OCI-LY3 (cell line): ENCODE measurements around the gene ZNF775.
A peak's percentile ranks its signal among the peaks of the same experiment; 100 is the strongest.

Experiments used
- H2AFZ ChIP-seq: fragments of 200-600, 300-600 bp; shearing (Covaris generic); 2 replicates; pipeline ENCODE4 v1.6.0; 2014; ENCODE audit warnings: antibody characterized with exemption, low read depth, low read length
- H3K27ac ChIP-seq: fragments of 200-600, 300-600 bp; sonication (generic); 2 replicates; pipeline ENCODE4 v1.5.1; 2014; ENCODE audit warnings: mild to moderate bottlenecking, low read length, moderate library complexity, mixed read lengths
- H3K27me3 ChIP-seq: fragments of 200-600, 300-600 bp; sonication (generic); 2 replicates; pipeline ENCODE4 v1.6.1; 2014; ENCODE audit warnings: low read depth, low read length, mixed read lengths
- H3K36me3 ChIP-seq: fragments of 200-600, 300-600 bp; sonication (generic); replicated peaks from 2 replicates; pipeline ENCODE3; 2014; ENCODE audit warnings: low read depth, low read length, mixed read lengths
- H3K4me1 ChIP-seq: fragments of 300-600, 200-600 bp; sonication (generic); 2 replicates; pipeline ENCODE4 v1.6.1; 2014; ENCODE audit warnings: low read length, mixed read lengths
- H3K4me2 ChIP-seq: fragments of 200-600, 300-600 bp; sonication (generic); 2 replicates; pipeline ENCODE4 v1.6.1; 2014; ENCODE audit warnings: low read length, mixed read lengths
- H3K4me3 ChIP-seq: fragments of 300-600, 200-600 bp; sonication (generic); 2 replicates; pipeline ENCODE4 v1.5.1; 2014; ENCODE audit warnings: antibody characterized with exemption, mild to moderate bottlenecking, low read length, moderate library complexity
- H3K79me2 ChIP-seq: fragments of 300-600, 200-600 bp; shearing (Covaris generic); 2 replicates; pipeline ENCODE4 v1.6.1; 2014; ENCODE audit warnings: mild to moderate bottlenecking, low read length, mixed read lengths
- H3K9ac ChIP-seq: fragments of 300-600, 200-600 bp; shearing (Covaris generic); 2 replicates; pipeline ENCODE4 v1.6.0; 2014; ENCODE audit warnings: mild to moderate bottlenecking, low read length, moderate library complexity
- H3K9me3 ChIP-seq: fragments of 200-600, 300-600 bp; shearing (Covaris generic); 2 replicates; pipeline ENCODE4 v1.6.1; 2014; ENCODE audit warnings: low read length, mixed read lengths; ENCODE audit not compliant: insufficient read depth
- H4K20me1 ChIP-seq: fragments of 200-600, 300-600 bp; sonication (generic); 2 replicates; pipeline ENCODE4 v1.6.1; 2016; ENCODE audit warnings: low read length, mixed read lengths; ENCODE audit not compliant: insufficient read depth
- CTCF ChIP-seq: fragments of 200-600, 300-600 bp; sonication (generic); IDR thresholded peaks from 2 replicates; pipeline ENCODE4 v1.5.1; 2014; ENCODE audit warnings: antibody characterized with exemption, low read length, low read depth
- EZH2phosphoT487 ChIP-seq: fragments of 200-600 bp; shearing (Covaris generic); IDR thresholded peaks from 2 replicates; pipeline ENCODE4 v1.6.1; 2018; ENCODE audit warnings: antibody characterized with exemption, mixed run types, low read depth

The ZNF775 gene

DNA sequence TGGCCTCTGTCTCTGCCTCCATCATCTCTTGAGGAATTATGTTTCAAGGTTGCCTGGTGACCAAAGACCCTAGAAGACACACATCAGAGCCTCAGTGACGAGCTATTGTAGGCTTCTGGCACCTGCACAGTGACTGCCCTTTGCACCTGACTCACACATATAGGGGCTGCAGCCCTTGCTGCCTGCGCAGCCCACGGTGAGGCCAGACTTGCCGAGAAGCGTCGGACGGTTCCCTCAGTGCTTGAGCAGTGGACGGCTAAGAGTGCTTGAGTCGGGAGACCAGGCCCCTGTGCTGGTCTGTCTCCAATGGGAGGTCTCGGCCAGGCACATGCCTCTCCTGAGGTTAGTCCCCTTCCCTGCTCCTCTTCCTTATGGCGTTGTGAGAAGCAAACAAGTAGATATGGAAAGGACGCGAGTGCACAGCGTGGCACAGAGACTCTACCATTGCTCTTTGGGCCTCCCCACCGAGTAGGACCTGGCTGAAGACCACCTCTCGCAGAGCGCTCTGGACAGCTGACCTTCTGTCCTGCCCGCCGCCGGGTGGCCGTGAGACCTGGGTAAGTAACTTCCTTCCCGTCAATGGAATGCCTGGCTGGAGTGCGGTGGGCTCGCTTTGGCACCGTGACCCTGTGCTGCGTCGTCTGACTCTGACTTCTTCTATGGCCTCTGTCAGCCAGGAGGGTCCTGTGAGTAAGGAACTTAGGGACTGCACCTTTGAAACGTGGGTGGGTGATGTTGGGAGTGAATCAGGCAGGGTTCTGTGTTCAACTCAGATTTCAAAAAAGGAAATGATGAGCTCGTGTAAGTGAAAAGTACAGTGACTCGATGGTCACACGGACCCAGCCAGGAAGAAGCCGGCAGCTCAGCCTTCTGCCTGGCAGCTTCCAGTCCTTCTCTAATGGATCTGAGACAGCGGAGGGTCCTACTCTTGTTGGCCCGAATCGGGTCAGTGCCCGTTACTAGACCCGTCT, 33.7 kb downstream of the ZNF775 start:
- TF ChIP-seq CTCF (no peak), EZH2phosphoT487 (no peak)
- Histone ChIP-seq H3K79me2 (peaks cover 4% of the 10 kb centered on the region; the same call in 1 of the 2 replicates), H3K4me2 (no peak overlapping the region), H3K27me3 (no peaks in the 10 kb centered on the region), H3K9ac (no peak overlapping the region), H3K27ac (no peak overlapping the region), H2AFZ (no peak overlapping the region), H4K20me1 (no peaks in the 10 kb centered on the region), H3K4me1 (peaks cover 43% of the 10 kb centered on the region), H3K36me3 (peaks cover 34% of the 10 kb centered on the region), H3K4me3 (no peak overlapping the region), H3K9me3 (no peaks in the 10 kb centered on the region)

DNA sequence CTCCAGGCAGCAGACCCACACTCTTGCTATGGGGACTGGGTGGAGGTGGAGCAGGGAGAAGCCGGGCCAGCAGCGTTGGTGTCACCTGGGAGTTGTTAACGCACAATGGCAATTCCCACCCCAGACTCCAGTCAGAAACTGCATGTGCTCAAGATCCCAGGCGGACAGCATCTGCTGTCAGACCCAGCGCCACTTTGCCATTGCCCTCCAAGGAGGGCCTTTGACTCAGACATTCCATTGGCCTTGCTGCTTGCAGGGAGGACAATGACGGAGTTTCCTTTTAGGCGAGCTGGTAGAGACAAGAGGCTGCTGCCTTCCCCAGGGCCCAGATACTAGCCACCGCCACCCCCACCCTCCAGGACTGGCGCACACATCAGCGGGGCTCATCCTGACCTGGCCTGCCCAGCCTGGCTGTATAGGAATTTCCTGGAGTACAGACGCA, 34.5 kb downstream of the ZNF775 start:
- Histone ChIP-seq H3K4me2 (no peak overlapping the region), H4K20me1 (no peaks in the 10 kb centered on the region), H2AFZ (no peak overlapping the region), H3K79me2 (no peaks in the 10 kb centered on the region), H3K36me3 (peaks cover 30% of the 10 kb centered on the region), H3K27me3 (no peaks in the 10 kb centered on the region), H3K4me1 (peaks cover 35% of the 10 kb centered on the region), H3K9ac (no peak overlapping the region), H3K4me3 (no peak overlapping the region), H3K9me3 (no peaks in the 10 kb centered on the region), H3K27ac (no peak overlapping the region)
- TF ChIP-seq CTCF (no peak), EZH2phosphoT487 (no peak)

DNA sequence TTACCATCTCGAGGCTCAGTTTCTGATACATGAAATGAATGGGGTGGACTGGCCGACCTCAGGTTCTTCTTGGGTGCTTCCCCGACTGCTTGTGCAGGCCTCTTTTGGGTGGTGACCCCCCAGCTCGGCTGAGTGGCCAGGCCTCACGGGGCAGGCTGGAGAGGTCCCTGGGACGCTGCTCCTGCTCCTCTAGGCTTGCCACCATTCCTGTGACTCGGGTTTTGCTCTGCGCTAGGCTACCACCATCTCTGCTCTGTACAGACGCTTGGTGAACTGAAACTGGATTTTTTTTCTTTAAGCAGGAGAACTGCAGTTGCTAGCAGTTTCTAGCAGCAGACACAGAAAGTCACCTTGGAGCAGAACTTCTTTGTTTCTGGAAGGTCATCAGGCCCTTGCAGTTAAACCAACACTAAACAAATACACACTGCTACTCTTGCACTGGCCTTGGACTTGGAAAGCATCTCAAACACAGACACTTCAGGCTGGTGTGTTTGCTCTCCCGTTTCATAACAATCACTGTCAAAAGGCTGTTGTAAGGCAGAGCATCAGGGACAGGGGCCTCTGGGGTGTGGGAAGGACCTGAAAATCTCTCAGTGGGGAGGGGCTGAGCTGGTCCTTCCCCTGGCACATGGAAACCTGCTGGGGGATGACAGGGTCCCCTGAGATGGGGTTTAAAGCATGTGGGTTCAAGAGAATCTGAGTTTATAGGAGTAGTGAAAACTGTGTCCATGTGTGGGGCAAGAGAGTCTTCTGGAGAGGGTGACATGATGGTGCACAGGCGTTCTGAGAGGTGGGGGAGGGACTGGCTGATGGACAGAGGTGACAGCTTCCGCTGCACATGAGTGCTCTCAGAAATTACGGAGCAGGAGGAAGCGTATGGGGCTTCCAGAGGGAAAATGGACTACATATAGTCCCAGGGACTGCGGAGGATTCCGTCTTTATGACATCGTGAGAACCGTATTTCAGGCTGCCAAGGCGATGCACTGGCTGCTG, 36.3 kb downstream of the ZNF775 start:
- H3K4me3 ChIP-seq, result 0 out of 2 replicates have a peak overlapping the region, but pooled peaks have one; percentile 9
- peak overlapping the region; percentile 48 for H3K27ac ChIP-seq
- H4K20me1 ChIP-seq, result no peaks in the 10 kb centered on the region
- no peaks in the 10 kb centered on the region for H3K79me2 ChIP-seq
- peak overlapping the region; percentile 55 for H3K4me2 ChIP-seq
- peaks cover 22% of the 10 kb centered on the region for H3K4me1 ChIP-seq
- TF ChIP-seq CTCF (no peak), EZH2phosphoT487 (no peak)
- H2AFZ ChIP-seq, result 0 out of 2 replicates have a peak overlapping the region, but pooled peaks have one; percentile 17
- H3K27me3 ChIP-seq, result no peaks in the 10 kb centered on the region
- H3K9ac ChIP-seq, result peak overlapping the region; percentile 13; the same call in 1 of the 2 replicates
- H3K36me3 ChIP-seq, result peaks cover 20% of the 10 kb centered on the region
- no peaks in the 10 kb centered on the region for H3K9me3 ChIP-seq
